DOHH2 (cell line): ENCODE measurements around the gene DNAH11.

Experiments used
- EZH2phosphoT487 ChIP-seq: fragments of 200-600 bp; sonication (generic); IDR thresholded peaks from 2 replicates; pipeline ENCODE4 v1.6.1; 2017; ENCODE audit warnings: borderline replicate concordance, mild to moderate bottlenecking, antibody characterized with exemption, low read length, moderate library complexity, mixed read lengths
- TF ChIP-seq, protein P1 (sequence below): fragments of 200-600 bp; sonication (generic); IDR thresholded peaks from one replicate; pipeline ENCODE4 v1.5.1; 2014; ENCODE audit warnings: antibody characterized with exemption, mild to moderate bottlenecking, low read depth, low read length; ENCODE audit not compliant: poor library complexity, severe bottlenecking

DNA sequence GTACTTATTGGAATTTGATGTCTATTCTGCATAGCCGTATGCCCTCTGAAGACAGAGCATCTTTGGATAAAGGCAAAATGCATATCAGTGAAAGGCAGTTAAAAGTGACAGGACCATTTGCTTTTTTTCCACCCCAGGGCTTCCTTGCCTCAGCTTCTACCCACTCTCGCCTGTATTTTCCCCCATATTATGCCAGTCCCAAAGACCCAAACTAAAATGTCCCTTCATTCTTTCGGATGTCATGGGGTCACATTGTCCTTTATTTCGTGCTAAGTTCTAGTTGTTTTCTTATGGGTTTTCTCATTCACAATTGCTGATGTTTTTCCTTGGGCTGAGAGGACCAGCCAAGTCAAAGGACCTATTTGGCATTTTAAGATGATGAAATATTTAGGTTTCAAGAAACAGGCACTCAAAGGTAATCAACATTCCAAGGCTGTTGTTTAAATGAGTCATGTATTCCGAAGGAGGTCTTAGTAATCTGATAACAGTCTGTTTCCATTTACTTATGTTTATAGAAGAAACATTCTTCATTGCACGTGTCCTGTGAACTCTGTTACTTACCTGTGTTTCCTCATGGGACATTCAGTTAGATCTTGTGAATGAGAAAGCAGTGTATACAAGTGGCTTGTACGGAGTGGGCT, 74.1 kb downstream of the DNAH11 start:
- TF ChIP-seq, protein P1, sequence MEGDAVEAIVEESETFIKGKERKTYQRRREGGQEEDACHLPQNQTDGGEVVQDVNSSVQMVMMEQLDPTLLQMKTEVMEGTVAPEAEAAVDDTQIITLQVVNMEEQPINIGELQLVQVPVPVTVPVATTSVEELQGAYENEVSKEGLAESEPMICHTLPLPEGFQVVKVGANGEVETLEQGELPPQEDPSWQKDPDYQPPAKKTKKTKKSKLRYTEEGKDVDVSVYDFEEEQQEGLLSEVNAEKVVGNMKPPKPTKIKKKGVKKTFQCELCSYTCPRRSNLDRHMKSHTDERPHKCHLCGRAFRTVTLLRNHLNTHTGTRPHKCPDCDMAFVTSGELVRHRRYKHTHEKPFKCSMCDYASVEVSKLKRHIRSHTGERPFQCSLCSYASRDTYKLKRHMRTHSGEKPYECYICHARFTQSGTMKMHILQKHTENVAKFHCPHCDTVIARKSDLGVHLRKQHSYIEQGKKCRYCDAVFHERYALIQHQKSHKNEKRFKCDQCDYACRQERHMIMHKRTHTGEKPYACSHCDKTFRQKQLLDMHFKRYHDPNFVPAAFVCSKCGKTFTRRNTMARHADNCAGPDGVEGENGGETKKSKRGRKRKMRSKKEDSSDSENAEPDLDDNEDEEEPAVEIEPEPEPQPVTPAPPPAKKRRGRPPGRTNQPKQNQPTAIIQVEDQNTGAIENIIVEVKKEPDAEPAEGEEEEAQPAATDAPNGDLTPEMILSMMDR = no peak
- TF ChIP-seq EZH2phosphoT487 = no peak
